Pons (tissue), 1 donor: ENCODE measurements around the gene FBXO3.
"Not testable (repeated sequence)": the region's sequence is repeated elsewhere in the genome, so short reads cannot be mapped to it uniquely, and the experiment has no call there.

Experiments
- DNase-seq: peaks from one replicate; pipeline ENCODE4 v3.0.0-alpha.2; 2016; ENCODE audit warnings: low spot score

The FBXO3 gene, protein sequence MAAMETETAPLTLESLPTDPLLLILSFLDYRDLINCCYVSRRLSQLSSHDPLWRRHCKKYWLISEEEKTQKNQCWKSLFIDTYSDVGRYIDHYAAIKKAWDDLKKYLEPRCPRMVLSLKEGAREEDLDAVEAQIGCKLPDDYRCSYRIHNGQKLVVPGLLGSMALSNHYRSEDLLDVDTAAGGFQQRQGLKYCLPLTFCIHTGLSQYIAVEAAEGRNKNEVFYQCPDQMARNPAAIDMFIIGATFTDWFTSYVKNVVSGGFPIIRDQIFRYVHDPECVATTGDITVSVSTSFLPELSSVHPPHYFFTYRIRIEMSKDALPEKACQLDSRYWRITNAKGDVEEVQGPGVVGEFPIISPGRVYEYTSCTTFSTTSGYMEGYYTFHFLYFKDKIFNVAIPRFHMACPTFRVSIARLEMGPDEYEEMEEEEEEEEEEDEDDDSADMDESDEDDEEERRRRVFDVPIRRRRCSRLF

GRCh38 chr11:33773987-33774735, at the start of gene FBXO3:
Gene FBXO3 (minus strand): TSS chr11:33774520. CDS start chr11:33774497, 23 bp downstream.
- peak; percentile 84 for DNase-seq

GRCh38 chr11:33822981-33823380, 48.7 kb upstream of the FBXO3 start:
- DNase-seq = not testable (repeated sequence)

DNA sequence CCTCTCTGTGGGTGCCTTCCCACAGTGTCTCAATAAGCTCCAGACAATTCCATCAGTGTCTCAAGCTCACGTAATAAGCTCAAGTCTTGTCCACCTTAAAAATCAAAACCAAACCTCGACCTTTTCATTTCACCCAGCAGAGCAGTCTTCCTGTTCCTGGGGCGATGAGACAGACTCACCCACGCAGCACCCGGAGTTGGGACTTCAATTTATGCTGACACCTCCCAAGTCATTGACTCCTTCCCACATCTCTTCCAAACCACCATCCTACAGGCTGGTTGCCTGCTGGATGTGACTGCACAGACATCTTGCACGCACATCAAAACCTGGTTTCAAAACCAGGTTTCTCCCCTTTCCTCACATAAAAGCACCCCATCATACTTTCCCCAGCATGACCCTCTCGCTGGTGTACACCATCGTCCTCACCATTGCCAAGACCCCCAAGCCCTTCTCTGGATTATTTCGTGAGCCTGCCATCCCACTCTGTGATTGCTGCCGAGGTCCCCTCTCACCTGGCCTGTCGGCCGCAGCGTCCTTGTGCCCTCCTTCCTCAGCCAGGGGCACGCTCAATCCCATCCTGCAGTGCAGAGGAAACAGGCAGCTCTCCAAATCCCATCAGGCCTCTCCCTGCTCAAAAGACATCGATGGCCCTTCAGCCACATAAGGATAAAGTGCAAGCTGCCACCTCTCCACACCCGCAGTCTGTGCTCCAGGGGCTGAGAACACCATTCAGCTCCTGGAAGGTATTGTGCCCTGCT, 45.1 kb upstream of the FBXO3 start:
- no peak for DNase-seq

- peak; percentile 80 for DNase-seq
Observed at GRCh38 chr11:33808228-33808828, 34.0 kb upstream of the FBXO3 start.

- DNase-seq = no peak
Observed at GRCh38 chr11:33804471-33804870, 30.2 kb upstream of the FBXO3 start.

DNA sequence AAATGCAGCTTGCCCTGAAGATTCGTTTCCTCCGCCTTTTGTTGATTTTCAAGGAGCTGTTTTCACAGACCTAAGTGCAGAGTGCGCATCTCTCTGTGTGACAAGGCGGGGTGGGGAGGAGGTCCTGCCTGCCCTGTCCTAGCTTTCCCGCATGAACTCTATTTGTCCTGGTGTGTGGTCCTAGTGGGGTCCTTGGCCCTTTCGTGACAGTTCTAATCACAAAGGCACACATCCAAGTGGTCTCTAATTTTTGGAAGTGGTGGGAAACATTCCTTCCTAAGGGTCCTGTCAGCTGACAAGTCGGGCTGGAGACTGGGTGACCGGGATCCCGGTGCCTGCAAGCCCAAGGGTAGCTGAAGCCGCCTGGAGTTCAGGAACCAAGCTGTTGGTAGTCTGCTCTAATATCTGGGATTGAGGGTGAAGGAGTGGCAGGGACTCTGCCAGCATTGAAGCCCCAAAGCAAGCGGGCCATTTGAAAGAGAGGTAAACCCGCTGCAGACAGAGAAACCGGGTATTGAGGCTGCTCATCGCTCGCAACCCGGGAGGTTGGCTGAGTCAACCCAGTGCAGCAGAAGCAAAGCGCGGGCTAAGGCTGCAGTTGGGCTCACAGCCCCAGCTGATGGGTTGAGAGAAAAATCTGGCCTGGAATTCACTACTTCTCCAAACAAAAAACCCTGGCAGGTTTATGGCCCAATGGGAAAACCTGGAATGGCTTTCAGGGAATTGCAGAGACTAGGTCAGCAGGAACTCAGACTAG, 28.1 kb upstream of the FBXO3 start:
- DNase-seq = peak; percentile 23

DNA sequence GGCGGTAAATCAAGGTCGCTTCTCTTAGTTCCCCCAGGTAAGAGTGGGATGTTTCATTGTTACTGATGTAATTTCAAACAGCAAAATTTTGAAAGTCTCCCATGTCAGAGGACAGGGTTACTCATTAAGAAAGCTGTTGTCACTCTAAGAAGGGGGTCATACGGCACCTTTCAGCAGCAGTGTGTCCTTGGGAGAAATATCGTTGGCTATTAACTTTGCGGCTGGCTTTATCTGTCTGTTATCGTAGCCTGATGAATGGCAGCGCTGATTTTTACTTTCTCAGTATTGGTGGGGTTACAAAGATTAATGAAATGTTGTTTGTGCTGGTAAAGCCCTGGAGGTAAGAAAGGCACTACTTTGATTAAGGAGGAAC, 27.5 kb upstream of the FBXO3 start:
- no peak for DNase-seq

DNA sequence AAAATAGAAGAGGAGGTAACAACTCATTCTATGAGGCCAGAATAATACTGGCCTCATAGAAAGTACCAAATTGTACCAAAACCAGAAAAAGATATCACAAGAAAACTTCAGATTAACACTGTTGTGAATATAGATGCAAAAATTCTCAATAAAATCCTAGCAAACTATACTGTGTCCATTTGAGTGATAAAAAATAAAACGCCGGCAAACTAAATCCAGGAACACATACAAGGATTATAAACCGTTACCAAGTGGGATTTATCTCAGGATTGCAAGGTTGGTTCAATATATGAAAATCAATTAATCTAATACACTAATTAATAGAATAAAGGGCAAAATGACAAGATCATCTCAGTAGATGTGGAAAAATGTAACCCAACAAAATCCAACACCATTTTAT, 23.6 kb upstream of the FBXO3 start:
- no peak for DNase-seq

- no peak for DNase-seq
Observed at GRCh38 chr11:33790040-33790439, 15.7 kb upstream of the FBXO3 start.

- not testable (repeated sequence) for DNase-seq
Observed at GRCh38 chr11:33788095-33788494, 13.8 kb upstream of the FBXO3 start.

- DNase-seq = no peak
Observed at GRCh38 chr11:33787076-33787475, 12.8 kb upstream of the FBXO3 start.

DNA sequence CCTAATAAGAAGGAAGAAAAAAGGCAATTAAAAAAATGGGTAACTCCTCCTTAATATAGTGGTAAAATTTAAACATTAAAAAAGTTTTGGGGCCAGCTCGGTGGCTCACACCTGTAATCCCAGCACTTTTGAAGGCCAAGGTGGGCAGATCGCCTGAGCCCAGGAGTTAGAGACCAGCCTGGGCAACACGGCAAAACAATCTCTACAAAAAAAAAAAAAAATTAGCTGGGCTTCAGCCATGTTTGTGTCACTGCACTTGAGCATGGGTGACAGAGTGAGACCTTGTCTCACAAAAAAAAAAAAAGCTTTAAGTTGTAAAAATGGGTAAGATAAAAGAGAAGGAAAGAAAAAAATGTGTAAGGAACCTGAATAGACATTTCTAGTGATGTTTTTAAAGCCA, 11.3 kb upstream of the FBXO3 start:
- no peak for DNase-seq

DNA sequence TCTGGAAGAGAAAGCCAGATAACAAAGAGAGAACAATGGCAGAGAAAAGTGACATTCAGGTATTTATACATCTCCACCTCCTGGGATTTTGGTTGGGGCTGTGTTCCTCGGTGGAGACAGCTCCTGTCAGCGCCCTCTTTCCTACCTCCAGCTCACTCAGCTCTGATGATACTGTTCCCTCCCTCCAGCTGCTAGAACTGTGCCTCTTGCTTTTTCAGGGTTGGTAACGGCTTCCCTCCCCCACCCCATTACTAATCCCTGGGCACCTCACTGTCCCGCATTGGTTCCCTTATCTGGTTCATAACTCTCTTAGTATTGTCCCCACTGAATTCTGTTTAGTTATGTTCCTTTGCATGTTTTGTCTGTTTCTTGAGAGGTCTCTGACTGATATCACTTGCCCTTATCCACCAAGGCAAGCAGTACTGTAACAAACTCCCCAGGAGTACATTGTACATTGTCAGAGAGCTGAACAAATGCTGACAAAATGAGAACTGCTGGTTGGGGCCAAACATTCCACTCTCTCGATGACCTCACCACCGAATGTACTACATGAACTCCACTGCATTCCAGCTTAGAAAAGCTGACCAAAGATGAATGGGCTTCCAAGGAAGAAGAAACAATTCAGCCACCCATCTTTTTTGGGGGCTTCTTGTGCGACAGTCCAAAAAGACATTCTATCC, 5.7 kb upstream of the FBXO3 start:
- DNase-seq = no peak

DNA sequence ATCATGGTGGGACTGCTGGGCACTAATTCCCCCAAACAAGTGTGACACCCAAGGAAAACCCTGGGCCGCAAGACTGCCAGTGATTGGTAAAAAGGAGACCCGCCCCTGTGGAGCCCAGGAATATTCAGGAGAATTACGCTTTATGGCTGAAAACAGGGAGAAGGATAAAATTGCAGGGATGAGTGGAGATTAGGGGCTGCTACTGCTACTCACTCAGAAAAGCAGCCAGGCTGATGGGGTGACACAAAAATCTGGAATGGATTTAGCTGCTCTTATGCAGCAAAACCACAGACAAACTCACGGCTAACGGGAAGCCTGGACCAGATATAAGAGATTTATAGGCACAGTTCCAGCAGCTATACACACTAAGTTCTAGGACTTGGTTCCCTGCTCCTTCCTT, 4.4 kb upstream of the FBXO3 start:
- no peak for DNase-seq

- DNase-seq = no peak
Observed at GRCh38 chr11:33777906-33778305, 3.6 kb upstream of the FBXO3 start.

GRCh38 chr11:33775832-33776470, 1.6 kb upstream of the FBXO3 start:
- DNase-seq = no peak

GRCh38 chr11:33775467-33775807, 1.1 kb upstream of the FBXO3 start:
- no peak for DNase-seq

DNA sequence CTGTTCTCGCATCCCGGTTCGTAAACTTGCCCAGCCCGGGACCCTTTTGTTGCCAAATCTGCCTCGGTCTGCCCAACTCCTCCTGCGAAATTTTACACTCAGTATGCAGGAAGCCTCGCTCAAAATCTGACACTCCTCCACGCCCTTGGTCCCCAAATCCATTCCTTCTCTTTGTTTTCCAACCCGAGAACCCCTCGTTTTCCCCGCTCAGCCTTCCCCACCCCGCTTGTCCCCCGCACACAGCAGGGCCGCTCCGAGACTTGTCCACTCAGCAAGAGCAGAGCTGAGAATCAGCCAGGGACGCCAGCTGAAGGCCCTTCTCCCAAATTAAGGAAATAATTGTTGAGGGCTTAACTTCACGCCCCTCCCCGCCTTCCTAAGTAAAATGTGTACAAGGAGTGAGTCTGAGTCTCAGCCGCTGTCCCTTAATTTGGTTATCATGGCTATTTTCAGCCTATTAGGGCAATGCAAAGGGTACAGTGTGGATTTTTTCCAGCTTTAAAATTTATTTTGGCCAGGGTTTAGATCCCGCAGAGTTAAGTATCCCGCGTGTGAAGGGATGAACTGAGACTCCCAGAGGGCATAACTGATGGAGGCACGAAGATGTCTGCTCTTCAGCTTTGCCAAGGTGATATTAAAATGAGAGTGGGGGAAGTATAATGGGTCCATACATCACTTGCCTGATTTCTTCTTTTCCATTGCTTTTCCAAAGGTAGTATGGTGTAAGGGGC, 581 bp upstream of the FBXO3 start:
- DNase-seq = peak; percentile 39

- peak; percentile 34 for DNase-seq
Observed at GRCh38 chr11:33773404-33773986, 825 bp downstream of the FBXO3 start.
